PC-9 (cell line): ENCODE results near the gene CPN1. TPM values are rescaled to one million over a fixed set of nuclear protein-coding genes. Genes with fewer than 3 reads are reported as not detected.
"Not testable (repeated sequence)": the region's sequence is repeated elsewhere in the genome, so short reads cannot be mapped to it uniquely, and the experiment has no call there.

Experiments
- BruUV-seq: library from RNA; stranded (reverse); fragments of 400-500 nt; replicated peaks from 2 replicates; lab custom pipeline; 2021; lab: Mats Ljungman, UMichigan
- CTCF ChIA-PET: fragments of 300-600 bp; sonication (Branson Sonifier 250); formaldehyde crosslinking; loops from one replicate; lab custom pipeline; 2022; ENCODE audit warnings: antibody characterized with exemption; lab: Charles Lee
- POLR2A ChIA-PET: fragments of 300-600 bp; sonication (Branson Sonifier 250); formaldehyde crosslinking; loops from one replicate; lab custom pipeline; 2022; ENCODE audit warnings: antibody characterized with exemption; ENCODE audit not compliant: unreplicated experiment; lab: Charles Lee
- DNase-seq, 2 experiments: peaks; one replicate each; pipeline versions ENCODE4 v3.0.0 to v3.0.0-alpha.2; 2015 to 2022; ENCODE audit warnings: mixed read lengths in 1 of 2
- H2AFZ ChIP-seq: fragments of 200-600 bp; sonication (generic); 2 replicates; pipeline ENCODE4 v1.8.1; 2017; ENCODE audit warnings: antibody characterized with exemption
- H3F3A ChIP-seq: fragments of 200-600 bp; sonication (generic); 2 replicates; pipeline ENCODE4 v1.8.1; 2017; ENCODE audit warnings: antibody characterized with exemption, mild to moderate bottlenecking, low read depth; ENCODE audit not compliant: insufficient read depth
- H3K27ac ChIP-seq: fragments of 200-600 bp; sonication (generic); 2 replicates; pipeline ENCODE4 v1.6.1; 2016; ENCODE audit warnings: mixed run types
- H3K27me3 ChIP-seq: fragments of 200-600 bp; sonication (generic); 2 replicates; pipeline ENCODE4 v1.6.1; 2016; ENCODE audit warnings: low read depth, mixed run types; ENCODE audit not compliant: insufficient read depth
- H3K36me3 ChIP-seq: fragments of 200-600 bp; sonication (generic); 2 replicates; pipeline ENCODE4 v1.6.1; 2016; ENCODE audit warnings: low read depth, mixed run types
- H3K4me1 ChIP-seq: fragments of 200-600 bp; sonication (generic); replicated peaks from 2 replicates; pipeline ENCODE4 v1.6.1; 2016; ENCODE audit warnings: mixed run types; ENCODE audit not compliant: insufficient read depth
- H3K4me2 ChIP-seq: fragments of 200-600 bp; sonication (generic); 2 replicates; pipeline ENCODE4 v1.6.1; 2017; ENCODE audit warnings: mixed run types
- H3K4me3 ChIP-seq: fragments of 200-600 bp; sonication (generic); 2 replicates; pipeline ENCODE4 v1.6.1; 2016; ENCODE audit warnings: mixed run types
- H3K79me2 ChIP-seq: fragments of 200-600 bp; sonication (generic); 2 replicates; pipeline ENCODE4 v1.6.1; 2017; ENCODE audit warnings: low read depth, mixed run types
- H3K9me2 ChIP-seq: fragments of 200-600 bp; sonication (generic); 2 replicates; pipeline ENCODE4 v1.8.1; 2017; ENCODE audit warnings: mild to moderate bottlenecking; ENCODE audit not compliant: insufficient read depth
- H3K9me3 ChIP-seq: fragments of 200-600 bp; sonication (generic); 2 replicates; pipeline ENCODE4 v1.8.1; 2016; ENCODE audit warnings: low read depth; ENCODE audit not compliant: insufficient read depth
- H4K20me1 ChIP-seq: fragments of 200-600 bp; sonication (generic); 2 replicates; pipeline ENCODE4 v1.8.1; 2017; ENCODE audit not compliant: insufficient read depth
- CTCF ChIP-seq: fragments of 200-600 bp; sonication (generic); conservative IDR thresholded peaks from 2 replicates; pipeline ENCODE4 v1.6.1; 2017; ENCODE audit warnings: mixed run types, antibody characterized with exemption, mild to moderate bottlenecking, moderate library complexity
- EZH2 ChIP-seq: fragments of 200-600 bp; sonication (generic); IDR thresholded peaks from 2 replicates; pipeline ENCODE4 v1.8.0; 2017; ENCODE audit warnings: antibody characterized with exemption, low read depth
- intact Hi-C: fragments of 100-400 bp; cut with micrococcal nuclease; formaldehyde crosslinking; loops from one replicate; pipeline ENCODE4 v1.10.0; 2022; ENCODE audit not compliant: unreplicated experiment
- total RNA-seq: library from RNA; stranded (reverse); gene quantifications from 2 replicates; pipeline ENCODE4 v1.2.3, GENCODE V29; 2021

The CPN1 gene
- total RNA-seq, 1 experiment from 2014 or later: not detected

GRCh38 chr10:100128951-100129350, 47.3 kb upstream of the CPN1 start:
- intact Hi-C loops: no loop called here
- ChIA-PET POLR2A (interaction anchor here (0.6 to 0.7 kb wide), 2 partner anchors 36 to 81 kb away, joined by 5 to 18 read pairs; no protein-coding TSS in a partner anchor), CTCF (no interaction called here)
- no TSS peak for BruUV-seq
- H3F3A ChIP-seq: no peaks in the 10 kb centered on the region
- no peak for DNase-seq
- no peak overlapping the region for H3K4me3 ChIP-seq
- H3K27ac ChIP-seq: no peak overlapping the region
- no peak overlapping the region for H2AFZ ChIP-seq
- no peaks in the 10 kb centered on the region for H3K36me3 ChIP-seq
- no peaks in the 10 kb centered on the region for H3K79me2 ChIP-seq
- H3K9me3 ChIP-seq: no peaks in the 10 kb centered on the region
- no peaks in the 10 kb centered on the region for H3K27me3 ChIP-seq
- no peaks in the 10 kb centered on the region for H4K20me1 ChIP-seq
- no peaks in the 10 kb centered on the region for H3K9me2 ChIP-seq
- H3K4me1 ChIP-seq: no peaks in the 10 kb centered on the region
- no peak overlapping the region for H3K4me2 ChIP-seq
- no peak for TF ChIP-seq EZH2
- TF ChIP-seq CTCF: no peak

GRCh38 chr10:100125335-100125734, 43.7 kb upstream of the CPN1 start:
- H3K4me2 ChIP-seq, intact Hi-C loops, H3K27ac ChIP-seq, H3K79me2 ChIP-seq, H2AFZ ChIP-seq, H3K4me1 ChIP-seq, H3F3A ChIP-seq, H3K4me3 ChIP-seq, H3K9me3 ChIP-seq, H3K9me2 ChIP-seq, CTCF ChIA-PET, H3K27me3 ChIP-seq, DNase-seq, H3K36me3 ChIP-seq, H4K20me1 ChIP-seq, BruUV-seq, POLR2A ChIA-PET: not testable (repeated sequence)

GRCh38 chr10:100124097-100124496, 42.4 kb upstream of the CPN1 start:
- H2AFZ ChIP-seq: no peak overlapping the region
- ChIA-PET CTCF (no interaction called here), POLR2A (no interaction called here)
- H3K4me2 ChIP-seq: no peak overlapping the region
- no peaks in the 10 kb centered on the region for H3K4me1 ChIP-seq
- no peak for DNase-seq
- TF ChIP-seq CTCF (no peak), EZH2 (no peak)
- BruUV-seq: no TSS peak
- H3K27ac ChIP-seq: no peak overlapping the region
- no peak overlapping the region for H3K4me3 ChIP-seq
- intact Hi-C loops: no loop called here
- no peaks in the 10 kb centered on the region for H4K20me1 ChIP-seq
- H3K9me3 ChIP-seq: no peaks in the 10 kb centered on the region
- no peaks in the 10 kb centered on the region for H3K79me2 ChIP-seq
- no peaks in the 10 kb centered on the region for H3K9me2 ChIP-seq
- H3K36me3 ChIP-seq: no peaks in the 10 kb centered on the region
- H3K27me3 ChIP-seq: no peaks in the 10 kb centered on the region
- H3F3A ChIP-seq: no peaks in the 10 kb centered on the region

GRCh38 chr10:100122780-100123179, 41.1 kb upstream of the CPN1 start:
- no TSS peak for BruUV-seq
- H3K27ac ChIP-seq: no peak overlapping the region
- no peak overlapping the region for H3K4me3 ChIP-seq
- H3K9me3 ChIP-seq: no peaks in the 10 kb centered on the region
- H3F3A ChIP-seq: no peaks in the 10 kb centered on the region
- H3K4me2 ChIP-seq: no peak overlapping the region
- TF ChIP-seq EZH2 (no peak), CTCF (no peak)
- DNase-seq: no peak
- H3K4me1 ChIP-seq: no peaks in the 10 kb centered on the region
- H2AFZ ChIP-seq: no peak overlapping the region
- intact Hi-C loops: no loop called here
- no peaks in the 10 kb centered on the region for H3K27me3 ChIP-seq
- CTCF ChIA-PET: no interaction called here
- POLR2A ChIA-PET: no interaction called here
- no peaks in the 10 kb centered on the region for H4K20me1 ChIP-seq
- H3K79me2 ChIP-seq: no peaks in the 10 kb centered on the region
- H3K9me2 ChIP-seq: no peaks in the 10 kb centered on the region
- H3K36me3 ChIP-seq: no peaks in the 10 kb centered on the region
